SK-N-SH treated with all-trans-retinoic acid at 6 μM for 48 hours (cell line): Measurements from ENCODE around the gene PKM.

Source experiments
- ATAC-seq: fragments of 200-7000 bp; cut with Tn5 transposase; 3 replicates; pipeline ENCODE4 v1.9.1; 2020; ENCODE audit warnings: mild to moderate bottlenecking, moderate library complexity
- ARNTL ChIP-seq: fragments of 450-650 bp; formaldehyde crosslinking; IDR thresholded peaks from 2 replicates; pipeline ENCODE4 v1.5.0; 2020; ENCODE audit warnings: low read depth, mild to moderate bottlenecking, moderate library complexity, borderline replicate concordance
- BACH2 ChIP-seq: fragments of 250-450 bp; sonication (Bioruptor Pico); IDR thresholded peaks from 2 replicates; pipeline ENCODE4 v1.9.0; 2021; ENCODE audit warnings: mild to moderate bottlenecking, borderline replicate concordance
- CREB5 ChIP-seq: fragments of 250-450 bp; sonication (Bioruptor Pico); IDR thresholded peaks from 2 replicates; pipeline ENCODE4 v1.5.1; 2020; ENCODE audit warnings: low read depth, mild to moderate bottlenecking, moderate library complexity
- CSDC2 ChIP-seq: fragments of 250-450 bp; sonication (Bioruptor Pico); IDR thresholded peaks from 2 replicates; pipeline ENCODE4 v1.5.0; 2020; ENCODE audit warnings: mild to moderate bottlenecking, moderate library complexity
- CSRNP3 ChIP-seq: fragments of 250-450 bp; sonication (Bioruptor Pico); IDR thresholded peaks from 2 replicates; pipeline ENCODE4 v1.5.1; 2021; ENCODE audit warnings: mild to moderate bottlenecking, moderate library complexity
- ESRRG ChIP-seq: fragments of 250-450 bp; sonication (Bioruptor Pico); IDR thresholded peaks from 2 replicates; pipeline ENCODE4 v1.6.1; 2021; ENCODE audit warnings: mild to moderate bottlenecking
- GLIS3 ChIP-seq: fragments of 250-450 bp; sonication (Bioruptor Pico); IDR thresholded peaks from 2 replicates; pipeline ENCODE4 v1.5.0; 2020; ENCODE audit warnings: mild to moderate bottlenecking, moderate library complexity
- ISL1 ChIP-seq: fragments of 250-450 bp; sonication (Bioruptor Pico); IDR thresholded peaks from 2 replicates; pipeline ENCODE4 v2.1.2; 2022; ENCODE audit warnings: mild to moderate bottlenecking, moderate library complexity
- OSR1 ChIP-seq: fragments of 250-450 bp; sonication (Bioruptor Pico); IDR thresholded peaks from 2 replicates; pipeline ENCODE4 v1.8.0; 2022; ENCODE audit warnings: moderate library complexity, mild to moderate bottlenecking, inconsistent platforms
- PATZ1 ChIP-seq: fragments of 250-450 bp; sonication (Bioruptor Pico); IDR thresholded peaks from 2 replicates; pipeline ENCODE4 v1.8.0; 2020; ENCODE audit warnings: mild to moderate bottlenecking, moderate library complexity, borderline replicate concordance
- POU6F1 ChIP-seq: fragments of 250-450 bp; sonication (Bioruptor Pico); IDR thresholded peaks from 2 replicates; pipeline ENCODE4 v1.8.0; 2021; ENCODE audit warnings: low read depth, mild to moderate bottlenecking, moderate library complexity, borderline replicate concordance
- PPARA ChIP-seq: fragments of 250-450 bp; sonication (Bioruptor Pico); IDR thresholded peaks from 2 replicates; pipeline ENCODE4 v1.5.0; 2020; ENCODE audit warnings: mild to moderate bottlenecking, borderline replicate concordance
- RARB ChIP-seq: fragments of 250-450 bp; sonication (Bioruptor Pico); IDR thresholded peaks from 2 replicates; pipeline ENCODE4 v1.8.0; 2021; ENCODE audit warnings: mild to moderate bottlenecking, moderate library complexity
- SNAI2 ChIP-seq: fragments of 250-450 bp; sonication (Bioruptor Pico); IDR thresholded peaks from 2 replicates; pipeline ENCODE4 v1.5.0; 2020; ENCODE audit warnings: mild to moderate bottlenecking, moderate library complexity
- TCF4 ChIP-seq: fragments of 250-450 bp; sonication (Bioruptor Pico); IDR thresholded peaks from 2 replicates; pipeline ENCODE4 v1.8.0; 2021; ENCODE audit warnings: mild to moderate bottlenecking, moderate library complexity, borderline replicate concordance
- ZC3H10 ChIP-seq: fragments of 250-450 bp; sonication (Bioruptor Pico); IDR thresholded peaks from 2 replicates; pipeline ENCODE4 v1.5.1; 2021; ENCODE audit warnings: mild to moderate bottlenecking, moderate library complexity
- ZFP3 ChIP-seq: fragments of 250-450 bp; sonication (Bioruptor Pico); IDR thresholded peaks from 2 replicates; pipeline ENCODE4 v1.5.0; 2020; ENCODE audit warnings: mild to moderate bottlenecking, moderate library complexity
- ZFP30 ChIP-seq: fragments of 450-650 bp; formaldehyde crosslinking; IDR thresholded peaks from 2 replicates; pipeline ENCODE4 v1.5.0; 2022; ENCODE audit warnings: mild to moderate bottlenecking, moderate library complexity
- ZNF565 ChIP-seq: fragments of 450-650 bp; formaldehyde crosslinking; conservative IDR thresholded peaks from 2 replicates; pipeline ENCODE4 v1.5.0; 2020; ENCODE audit warnings: low read depth, mild to moderate bottlenecking, moderate library complexity
- ZNF70 ChIP-seq: fragments of 450-650 bp; formaldehyde crosslinking; IDR thresholded peaks from 2 replicates; pipeline ENCODE4 v1.5.0; 2020; ENCODE audit warnings: mild to moderate bottlenecking, moderate library complexity
- ZNF8 ChIP-seq: fragments of 450-650 bp; formaldehyde crosslinking; IDR thresholded peaks from 2 replicates; pipeline ENCODE4 v1.5.0; 2020; ENCODE audit warnings: mild to moderate bottlenecking, moderate library complexity

PKM gene

GRCh38 chr15:72220687-72221086, 10.3 kb downstream of the PKM start:
- ATAC-seq = no peak
- TF ChIP-seq RARB (CRISPR knock-in tag) (no peak), CREB5 (CRISPR knock-in tag) (no peak), ZFP3 (CRISPR knock-in tag) (no peak), OSR1 (CRISPR knock-in tag) (no peak), BACH2 (CRISPR knock-in tag) (no peak), ARNTL (CRISPR knock-in tag) (no peak), ZNF565 (CRISPR knock-in tag) (no peak), GLIS3 (CRISPR knock-in tag) (no peak), PATZ1 (no peak), CSRNP3 (no peak), POU6F1 (no peak), ISL1 (no peak), ZNF8 (CRISPR knock-in tag) (no peak), SNAI2 (CRISPR knock-in tag) (no peak), ESRRG (CRISPR knock-in tag) (no peak), PPARA (CRISPR knock-in tag) (no peak), TCF4 (CRISPR knock-in tag) (no peak), ZC3H10 (CRISPR knock-in tag) (no peak), ZFP30 (CRISPR knock-in tag) (no peak)

GRCh38 chr15:72217216-72217615, 13.8 kb downstream of the PKM start:
- no peak for ATAC-seq
- TF ChIP-seq CSDC2 = no peak
- no peak for TF ChIP-seq ZNF70
- TF ChIP-seq PPARA (CRISPR knock-in tag) = no peak
- no peak for TF ChIP-seq ARNTL (CRISPR knock-in tag)
- no peak for TF ChIP-seq ISL1
- no peak for TF ChIP-seq SNAI2 (CRISPR knock-in tag)
- no peak for TF ChIP-seq OSR1 (CRISPR knock-in tag)
- TF ChIP-seq BACH2 (CRISPR knock-in tag) = no peak

GRCh38 chr15:72216079-72216478, 14.9 kb downstream of the PKM start:
- TF ChIP-seq ARNTL (CRISPR knock-in tag) (no peak), BACH2 (CRISPR knock-in tag) (no peak), POU6F1 (no peak), TCF4 (CRISPR knock-in tag) (no peak), ESRRG (CRISPR knock-in tag) (no peak), ZFP30 (CRISPR knock-in tag) (no peak), CREB5 (CRISPR knock-in tag) (no peak)
- ATAC-seq = no peak
